Mesothelial cell of epicardium (in vitro differentiated cells): ENCODE measurements around the gene MYO5B. TPM values are rescaled to one million over a fixed set of nuclear protein-coding genes. Genes with fewer than 3 reads are reported as not detected.

Experiments
- DNase-seq, 2 experiments: peaks; one replicate each; pipeline ENCODE4 v3.0.0; 2021; ENCODE audit warnings: low spot score in 2 of 2; ENCODE audit not compliant: unreplicated experiment in 2 of 2
- H3K27ac Mint-ChIP-seq: 2 replicates; pipeline ENCODE4 v1.8.0; 2021; ENCODE audit warnings: mixed read lengths
- H3K27me3 Mint-ChIP-seq: 2 replicates; pipeline ENCODE4 v1.8.0; 2021; ENCODE audit warnings: low read depth, mixed read lengths
- H3K36me3 Mint-ChIP-seq: 2 replicates; pipeline ENCODE4 v1.8.0; 2021; ENCODE audit warnings: mixed read lengths
- H3K4me1 Mint-ChIP-seq: 2 replicates; pipeline ENCODE4 v1.8.0; 2021; ENCODE audit warnings: mixed read lengths
- H3K4me3 Mint-ChIP-seq: 2 replicates; pipeline ENCODE4 v1.8.0; 2021; ENCODE audit warnings: mild to moderate bottlenecking, moderate library complexity, mixed read lengths
- H3K9me3 Mint-ChIP-seq: 2 replicates; pipeline ENCODE4 v1.8.0; 2021; ENCODE audit warnings: mixed read lengths
- CTCF ChIP-seq: fragments of 200-600 bp; sonication (generic); IDR thresholded peaks from one replicate; pipeline ENCODE4 v1.5.0; 2021; ENCODE audit warnings: antibody characterized with exemption; ENCODE audit not compliant: unreplicated experiment
- total RNA-seq: library from RNA; stranded (reverse); gene quantifications from 3 replicates; pipeline ENCODE4 v1.2.1, GENCODE V29; 2021

The MYO5B gene
- total RNA-seq, 1 donor from 2014 or later = 15.1 TPM

- DNase-seq = no peak
- no peak overlapping the region for H3K4me3 Mint-ChIP-seq
- H3K9me3 Mint-ChIP-seq = peaks cover 14% of the 10 kb centered on the region
- H3K4me1 Mint-ChIP-seq = peaks cover 8% of the 10 kb centered on the region
- H3K27ac Mint-ChIP-seq = no peak overlapping the region
- no peaks in the 10 kb centered on the region for H3K27me3 Mint-ChIP-seq
- peaks cover 20% of the 10 kb centered on the region for H3K36me3 Mint-ChIP-seq
- TF ChIP-seq CTCF = no peak
Measured at GRCh38 chr18:49833814-49834213, 361.1 kb downstream of the MYO5B start.

- Mint-ChIP-seq H3K4me3 (no peak overlapping the region), H3K9me3 (peaks cover 29% of the 10 kb centered on the region), H3K36me3 (peaks cover 33% of the 10 kb centered on the region), H3K27me3 (no peaks in the 10 kb centered on the region), H3K27ac (no peak overlapping the region), H3K4me1 (peaks cover 8% of the 10 kb centered on the region)
- no peak for TF ChIP-seq CTCF
- DNase-seq = no peak
Measured at GRCh38 chr18:49832221-49832647, 362.7 kb downstream of the MYO5B start.

- no peaks in the 10 kb centered on the region for H3K27me3 Mint-ChIP-seq
- no peak for DNase-seq
- TF ChIP-seq CTCF = no peak
- H3K4me3 Mint-ChIP-seq = no peak overlapping the region
- H3K9me3 Mint-ChIP-seq = peaks cover 43% of the 10 kb centered on the region
- H3K27ac Mint-ChIP-seq = no peak overlapping the region
- peaks cover 52% of the 10 kb centered on the region for H3K36me3 Mint-ChIP-seq
- no peaks in the 10 kb centered on the region for H3K4me1 Mint-ChIP-seq
Measured at GRCh38 chr18:49827996-49828395, 367.0 kb downstream of the MYO5B start.

- no peak overlapping the region for H3K27ac Mint-ChIP-seq
Measured at GRCh38 chr18:49819823-49820671, 374.9 kb downstream of the MYO5B start.

GRCh38 chr18:49819071-49819662 lies 375.8 kb downstream of the MYO5B start:
- no peak overlapping the region for H3K27ac Mint-ChIP-seq
- no peaks in the 10 kb centered on the region for H3K27me3 Mint-ChIP-seq
- DNase-seq = no peak
- peaks cover 6% of the 10 kb centered on the region for H3K4me1 Mint-ChIP-seq
- TF ChIP-seq CTCF = no peak
- H3K9me3 Mint-ChIP-seq = peaks cover 1% of the 10 kb centered on the region
- H3K4me3 Mint-ChIP-seq = no peak overlapping the region
- peaks cover 9% of the 10 kb centered on the region for H3K36me3 Mint-ChIP-seq

More at GRCh38 chr18:49819823-49820671, 374.9 kb downstream of the MYO5B start:
- Mint-ChIP-seq H3K9me3 (peaks cover 3% of the 10 kb centered on the region), H3K4me3 (no peak overlapping the region), H3K36me3 (peaks cover 14% of the 10 kb centered on the region), H3K4me1 (peaks cover 2% of the 10 kb centered on the region), H3K27me3 (no peaks in the 10 kb centered on the region)
- no peak for DNase-seq
- no peak for TF ChIP-seq CTCF
